ENCODE measurements around the gene HAT1. TPM values are rescaled to one million over a fixed set of nuclear protein-coding genes. Genes with fewer than 3 reads are reported as not detected.

The HAT1 gene
- polyA plus RNA-seq, 3 donors: 16.9 to 63.3 (median 62.8) TPM

- no peak overlapping the region for H3K4me3 Mint-ChIP-seq
- Histone ChIP-seq H3K4me1 (ENCODE audit: control insufficient read depth in 1 of 2, insufficient read depth in 2 of 2, low read length in 2 of 2) (no peaks in the 10 kb centered on the region), H3K9me3 (replicated peaks in 1 of 2; ENCODE audit: control insufficient read depth in 1 of 2, insufficient read depth in 1 of 2, low read length in 2 of 2) (no peaks in the 10 kb centered on the region), H3K27me3 (ENCODE audit: control insufficient read depth in 2 of 2, insufficient read depth in 2 of 2, low read length in 2 of 2) (no peaks in the 10 kb centered on the region), H3K9ac (ENCODE audit: insufficient read depth, low read length, poor library complexity, severe bottlenecking) (no peak overlapping the region), H4K20me1 (ENCODE audit: insufficient read depth, low read length) (no peaks in the 10 kb centered on the region), H3K27ac (ENCODE audit: low read depth in 1 of 2, low read length in 2 of 2) (no peak overlapping the region), H3K4me2 (replicated peaks; ENCODE audit: extremely low read depth, low read length, poor library complexity, severe bottlenecking) (no peak overlapping the region), H2AFZ (ENCODE audit: insufficient read depth, low read depth, low read length, poor library complexity, severe bottlenecking) (no peak overlapping the region), H3K4me3 (replicated peaks in 1 of 3; ENCODE audit: low read depth in 2 of 3, low read length in 3 of 3) (no peak overlapping the region), H3K36me3 (replicated peaks in 1 of 2; ENCODE audit: control insufficient read depth in 1 of 2, insufficient read depth in 2 of 2, low read length in 2 of 2) (peaks cover 32 to 44% of the 10 kb centered on the region in 2 donors), H3K79me2 (ENCODE audit: insufficient read depth, low read length) (peaks cover 11% of the 10 kb centered on the region)
- no peak for DNase-seq
- no peaks in the 10 kb centered on the region for H3K27me3 Mint-ChIP-seq (ENCODE audit: low read depth in 3 of 3)
- H3K27ac Mint-ChIP-seq: no peak overlapping the region
- peaks cover 0 to 2% (median 0%) of the 10 kb centered on the region in 7 donors for H3K9me3 Mint-ChIP-seq
- no peaks in the 10 kb centered on the region for H3K4me1 Mint-ChIP-seq
- peaks cover 31 to 32% of the 10 kb centered on the region in 2 donors for H3K36me3 Mint-ChIP-seq
- WGBS (ENCODE audit: insufficient coverage): no CpG with 5 or more reads among the region's 3 CpGs
- intact Hi-C loops (cut with micrococcal nuclease): no loop called here
- no peak for TF ChIP-seq CTCF (IDR thresholded peaks at IDR 0.05)
Measured at GRCh38 chr2:171965661-171966060, 43.4 kb downstream of the HAT1 start.

- Mint-ChIP-seq H3K27ac (no peak overlapping the region), H3K36me3 (peaks cover 33% of the 10 kb centered on the region in 2 donors), H3K4me1 (no peaks in the 10 kb centered on the region), H3K4me3 (no peak overlapping the region), H3K9me3 (no peaks in the 10 kb centered on the region), H3K27me3 (ENCODE audit: low read depth in 3 of 3) (no peaks in the 10 kb centered on the region)
- no peaks in the 10 kb centered on the region for H3K9me3 ChIP-seq (replicated peaks in 1 of 2; ENCODE audit: control insufficient read depth in 1 of 2, insufficient read depth in 1 of 2, low read length in 2 of 2)
- no peak for DNase-seq
- H3K27me3 ChIP-seq (ENCODE audit: control insufficient read depth in 2 of 2, insufficient read depth in 2 of 2, low read length in 2 of 2): no peaks in the 10 kb centered on the region
- no peak overlapping the region for H3K9ac ChIP-seq (ENCODE audit: insufficient read depth, low read length, poor library complexity, severe bottlenecking)
- H3K36me3 ChIP-seq (replicated peaks in 1 of 2; ENCODE audit: control insufficient read depth in 1 of 2, insufficient read depth in 2 of 2, low read length in 2 of 2): peaks cover 32 to 49% of the 10 kb centered on the region in 2 donors
- intact Hi-C loops (cut with micrococcal nuclease): no loop called here
- 100% methylated on average over 5 of the region's 8 CpGs for WGBS (ENCODE audit: insufficient coverage)
- no peaks in the 10 kb centered on the region for H4K20me1 ChIP-seq (ENCODE audit: insufficient read depth, low read length)
- no peak overlapping the region for H3K4me3 ChIP-seq (replicated peaks in 1 of 3; ENCODE audit: low read depth in 2 of 3, low read length in 3 of 3)
- peaks cover 5% of the 10 kb centered on the region for H3K79me2 ChIP-seq (ENCODE audit: insufficient read depth, low read length)
- TF ChIP-seq CTCF (IDR thresholded peaks at IDR 0.05): no peak
- no peaks in the 10 kb centered on the region for H3K4me1 ChIP-seq (ENCODE audit: control insufficient read depth in 1 of 2, insufficient read depth in 2 of 2, low read length in 2 of 2)
- no peak overlapping the region for H2AFZ ChIP-seq (ENCODE audit: insufficient read depth, low read depth, low read length, poor library complexity, severe bottlenecking)
- no peak overlapping the region for H3K27ac ChIP-seq (ENCODE audit: low read depth in 1 of 2, low read length in 2 of 2)
- H3K4me2 ChIP-seq (replicated peaks; ENCODE audit: extremely low read depth, low read length, poor library complexity, severe bottlenecking): no peak overlapping the region
Measured at GRCh38 chr2:171966235-171966634, 44.0 kb downstream of the HAT1 start.

Measured in CD14-positive monocyte (primary cell).